ENCODE data around the gene POFUT2. TPM values are rescaled to one million over a fixed set of nuclear protein-coding genes. Genes with fewer than 3 reads are reported as not detected.

The POFUT2 gene
- total RNA-seq, 2 experiments from 2014 or later: 56.6 to 57.2 TPM

- Histone ChIP-seq H3K36me3 (ENCODE audit: insufficient read depth, low read length) (no peaks in the 10 kb centered on the region), H3K9me3 (ENCODE audit: control insufficient read depth in 1 of 2, insufficient read depth in 1 of 2, low read length in 2 of 2) (peaks cover 0 to 5% of the 10 kb centered on the region in 2 experiments), H3K4me1 (ENCODE audit: insufficient read depth, low read length) (peaks cover 54% of the 10 kb centered on the region), H3K27ac (ENCODE audit: low read depth in 1 of 2, low read length in 2 of 2) (no peak overlapping the region), H3K4me3 (ENCODE audit: low read length) (no peak overlapping the region), H3K27me3 (ENCODE audit: control insufficient read depth in 1 of 2, insufficient read depth in 2 of 2, low read length in 2 of 2) (no peaks in the 10 kb centered on the region)
- intact Hi-C loops (cut with DNase I, micrococcal nuclease): no loop called here
- H3K27ac Mint-ChIP-seq: peak overlapping the region; percentile 93
- POLR2A ChIA-PET: interaction anchor here (1.0 kb wide), 1 partner anchor 16 kb away, joined by 3 read pairs; no protein-coding TSS in a partner anchor
- H3K36me3 Mint-ChIP-seq (ENCODE audit: low read depth): no peaks in the 10 kb centered on the region
- H3K27me3 Mint-ChIP-seq: no peaks in the 10 kb centered on the region
- peaks cover 29% of the 10 kb centered on the region for H3K4me1 Mint-ChIP-seq (ENCODE audit: low read depth)
- DNase-seq (no peak), ATAC-seq (ENCODE audit: poor library complexity) (no peak)
- H3K4me3 Mint-ChIP-seq: no peak overlapping the region
- TF ChIP-seq CTCF (IDR thresholded peaks at IDR 0.05): no peak
- CTCF ChIA-PET: no interaction called here
- H3K9me3 Mint-ChIP-seq: no peaks in the 10 kb centered on the region
These were observed 18.7 kb upstream of the POFUT2 start for GRCh38 chr21:45306453-45306831.

- Mint-ChIP-seq H3K36me3 (ENCODE audit: low read depth) (no peaks in the 10 kb centered on the region), H3K4me1 (ENCODE audit: low read depth) (peaks cover 29% of the 10 kb centered on the region), H3K9me3 (no peaks in the 10 kb centered on the region), H3K4me3 (no peak overlapping the region), H3K27me3 (no peaks in the 10 kb centered on the region), H3K27ac (peak overlapping the region; percentile 93)
- H3K9me3 ChIP-seq (ENCODE audit: control insufficient read depth in 1 of 2, insufficient read depth in 1 of 2, low read length in 2 of 2): peaks cover 0 to 5% of the 10 kb centered on the region in 2 experiments
- intact Hi-C loops (cut with DNase I, micrococcal nuclease): no loop called here
- no peak overlapping the region for H3K4me3 ChIP-seq (ENCODE audit: low read length)
- no peaks in the 10 kb centered on the region for H3K27me3 ChIP-seq (ENCODE audit: control insufficient read depth in 1 of 2, insufficient read depth in 2 of 2, low read length in 2 of 2)
- H3K36me3 ChIP-seq (ENCODE audit: insufficient read depth, low read length): no peaks in the 10 kb centered on the region
- no peak for TF ChIP-seq CTCF (IDR thresholded peaks at IDR 0.05)
- peaks cover 60% of the 10 kb centered on the region for H3K4me1 ChIP-seq (ENCODE audit: insufficient read depth, low read length)
- no peak overlapping the region for H3K27ac ChIP-seq (ENCODE audit: low read depth in 1 of 2, low read length in 2 of 2)
- CTCF ChIA-PET: no interaction called here
- no peak for DNase-seq
- ATAC-seq (ENCODE audit: poor library complexity): no peak
- POLR2A ChIA-PET: interaction anchor here (1.0 kb wide), 1 partner anchor 16 kb away, joined by 3 read pairs; no protein-coding TSS in a partner anchor
These were observed 18.1 kb upstream of the POFUT2 start for GRCh38 chr21:45305836-45306235.

- Histone ChIP-seq H3K27me3 (ENCODE audit: control insufficient read depth in 1 of 2, insufficient read depth in 2 of 2, low read length in 2 of 2) (no peaks in the 10 kb centered on the region), H3K27ac (ENCODE audit: low read depth in 1 of 2, low read length in 2 of 2) (peak overlapping the region in 1 of 2 donors; percentile 34), H3K4me1 (ENCODE audit: insufficient read depth, low read length) (peaks cover 67% of the 10 kb centered on the region), H3K36me3 (ENCODE audit: insufficient read depth, low read length) (no peaks in the 10 kb centered on the region), H3K9me3 (ENCODE audit: control insufficient read depth in 1 of 2, insufficient read depth in 1 of 2, low read length in 2 of 2) (no peaks in the 10 kb centered on the region), H3K4me3 (ENCODE audit: low read length) (no peak overlapping the region)
- CTCF ChIA-PET: no interaction called here
- H3K9me3 Mint-ChIP-seq: no peaks in the 10 kb centered on the region
- H3K4me3 Mint-ChIP-seq: peak overlapping the region; percentile 45
- H3K4me1 Mint-ChIP-seq (ENCODE audit: low read depth): peaks cover 29% of the 10 kb centered on the region
- DNase-seq (peak in 9 of 14 experiments; percentile 27 to 60 (median 46)), ATAC-seq (ENCODE audit: poor library complexity) (peak; percentile 55)
- POLR2A ChIA-PET: no interaction called here
- intact Hi-C loops (cut with DNase I, micrococcal nuclease): no loop called here
- no peak for TF ChIP-seq CTCF (IDR thresholded peaks at IDR 0.05)
- peak overlapping the region; percentile 93 for H3K27ac Mint-ChIP-seq
- no peaks in the 10 kb centered on the region for H3K36me3 Mint-ChIP-seq (ENCODE audit: low read depth)
- H3K27me3 Mint-ChIP-seq: no peaks in the 10 kb centered on the region
These were observed 17.2 kb upstream of the POFUT2 start for GRCh38 chr21:45304945-45305344.
